Neural progenitor cell (in vitro differentiated cells): ENCODE data around the gene PVALB.
A peak's percentile ranks its signal among the peaks of the same experiment; 100 is the strongest.

Experiments
- CTCF ChIP-seq: fragments of 200-600 bp; sonication (generic); IDR thresholded peaks from 2 replicates; pipeline ENCODE4 v1.5.1; 2017; ENCODE audit warnings: antibody characterized with exemption, mild to moderate bottlenecking
- EZH2 ChIP-seq: fragments of 200-600 bp; sonication (generic); IDR thresholded peaks from 2 replicates; pipeline ENCODE4 v1.6.1; 2017; ENCODE audit warnings: antibody characterized with exemption, mild to moderate bottlenecking, moderate library complexity
- EZH2phosphoT487 ChIP-seq: fragments of 200-600 bp; sonication (generic); IDR thresholded peaks from 2 replicates; pipeline ENCODE4 v1.6.1; 2017; ENCODE audit warnings: antibody characterized with exemption

GRCh38 chr22:36856121-36856791 lies 39.4 kb upstream of the PVALB start:
- TF ChIP-seq EZH2phosphoT487 (peak; percentile 46), CTCF (peak; percentile 100), EZH2 (peak; percentile 58)
